Islet of Langerhans (tissue), 1 donor: Measurements from ENCODE around the gene STRA8.

Source experiments
- FAIRE-seq: peaks from one replicate; lab custom pipeline; 2011; peaks lifted over from hg19 to GRCh38; lab: Jason Lieb, UNC

STRA8 gene

GRCh38 chr7:135233570-135233969 is at the start of gene STRA8:
TSS of gene STRA8 (plus strand) at chr7:135233838. CDS start at chr7:135240525, 6,687 bp downstream.
- FAIRE-seq: no peak

- FAIRE-seq: no peak
Measured at GRCh38 chr7:135184254-135184841, 49.3 kb upstream of the STRA8 start.

DNA sequence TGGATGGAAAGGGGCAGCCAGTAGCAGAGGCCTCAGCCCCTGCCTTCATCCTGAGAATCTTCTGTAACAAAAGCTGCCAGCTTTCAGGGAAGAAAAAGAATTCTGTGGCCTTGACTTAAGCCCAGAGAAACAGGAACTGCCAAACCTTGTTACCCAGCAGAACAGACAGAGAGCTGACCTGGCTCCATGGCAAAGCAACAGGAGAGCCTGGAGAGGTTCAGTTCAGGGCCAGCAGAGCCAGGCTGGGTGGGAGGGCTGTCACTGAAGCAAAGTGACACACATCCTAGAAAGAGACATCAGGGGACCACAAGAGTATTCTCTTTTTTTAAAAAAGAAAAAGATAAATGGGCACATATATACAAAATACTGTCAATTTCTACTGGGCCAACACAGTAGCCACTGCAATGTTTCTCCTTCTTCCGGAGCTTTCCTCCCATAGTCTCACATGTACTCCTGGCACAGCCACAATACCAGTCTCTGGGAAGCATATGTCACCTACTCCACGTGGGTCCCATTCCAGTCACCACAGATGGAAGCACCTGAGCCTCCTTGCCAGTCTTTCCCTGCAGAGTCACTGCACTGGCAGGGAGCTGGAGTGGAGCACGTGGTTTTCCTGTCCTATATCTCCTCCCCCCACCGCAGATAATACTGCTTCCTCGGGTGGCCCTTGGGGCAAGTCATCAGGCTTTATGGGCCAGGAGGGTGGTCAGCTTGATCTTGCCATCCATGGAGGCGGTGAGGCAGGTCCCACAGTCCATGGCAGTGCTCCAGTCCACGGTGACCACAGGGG is 48.0 kb upstream of the STRA8 start:
- no peak for FAIRE-seq

DNA sequence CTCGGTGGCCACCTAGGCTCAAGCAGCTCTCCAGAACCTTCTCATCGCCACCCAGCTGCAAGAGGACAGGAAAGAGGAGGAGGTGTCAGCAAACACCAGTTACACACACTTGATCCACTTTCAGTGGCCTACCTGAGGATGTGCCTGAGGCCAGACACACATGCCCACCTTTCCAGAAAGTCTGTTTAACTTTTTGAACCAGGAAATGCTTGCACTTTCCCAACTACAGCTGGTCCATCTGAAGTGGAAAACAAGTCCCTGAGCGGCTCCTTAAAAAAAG is 47.4 kb upstream of the STRA8 start:
- FAIRE-seq: no peak

GRCh38 chr7:135186841-135187253 is 46.8 kb upstream of the STRA8 start:
- FAIRE-seq: no peak

DNA sequence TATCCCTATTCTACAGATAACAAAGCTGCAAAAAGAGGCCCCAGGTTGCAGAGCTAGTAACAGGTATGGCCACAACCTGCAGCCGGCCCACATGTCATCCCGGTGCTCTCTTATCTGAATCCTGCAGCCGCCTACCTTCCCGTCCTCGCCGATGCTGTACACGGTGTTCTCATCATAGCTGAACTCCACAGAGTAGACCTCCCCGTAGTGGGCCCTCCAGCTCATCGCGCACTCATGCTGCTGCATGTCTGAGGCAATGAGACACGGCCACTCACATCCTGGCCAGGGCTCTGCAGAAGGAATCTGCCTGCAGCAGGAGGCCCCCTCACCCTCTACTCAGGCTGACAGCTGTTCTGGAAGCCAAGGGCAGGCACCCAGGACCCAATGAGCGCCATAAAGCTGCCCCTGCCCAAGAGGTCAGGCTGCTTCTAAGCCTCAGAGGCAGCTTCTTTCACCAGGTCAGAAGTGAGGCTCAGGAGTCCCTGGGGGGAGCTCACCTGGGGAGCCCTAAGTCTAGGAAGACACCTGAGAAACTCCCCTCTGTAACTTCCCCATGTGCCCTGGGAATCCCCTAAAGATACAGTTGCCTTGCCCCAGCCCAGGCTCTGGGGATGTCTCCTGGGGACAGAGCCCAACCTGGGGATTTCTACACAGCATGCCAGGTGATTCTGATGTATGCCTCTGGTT is 45.2 kb upstream of the STRA8 start:
- no peak for FAIRE-seq

DNA sequence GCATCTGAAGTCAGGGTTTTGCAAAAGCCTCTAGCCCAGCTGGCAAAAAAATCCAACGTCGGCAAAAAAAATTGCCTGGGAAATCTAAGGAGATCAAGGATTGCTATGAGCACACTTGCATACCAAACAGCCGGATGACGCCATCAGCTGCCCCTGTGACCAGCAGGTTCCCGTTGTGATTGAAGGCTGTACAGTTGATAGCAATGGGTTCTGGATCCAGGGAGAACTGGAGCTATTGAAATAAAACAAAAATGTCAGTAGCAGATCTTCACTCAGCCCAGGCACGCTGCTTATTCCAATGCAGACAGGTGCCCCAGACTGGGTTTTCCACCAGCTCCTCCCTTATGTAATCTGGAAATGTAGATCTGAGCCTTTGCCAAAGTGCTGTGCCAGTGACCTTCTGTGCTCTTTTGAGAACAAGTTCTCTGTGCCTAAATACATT is 44.4 kb upstream of the STRA8 start:
- FAIRE-seq: no peak

DNA sequence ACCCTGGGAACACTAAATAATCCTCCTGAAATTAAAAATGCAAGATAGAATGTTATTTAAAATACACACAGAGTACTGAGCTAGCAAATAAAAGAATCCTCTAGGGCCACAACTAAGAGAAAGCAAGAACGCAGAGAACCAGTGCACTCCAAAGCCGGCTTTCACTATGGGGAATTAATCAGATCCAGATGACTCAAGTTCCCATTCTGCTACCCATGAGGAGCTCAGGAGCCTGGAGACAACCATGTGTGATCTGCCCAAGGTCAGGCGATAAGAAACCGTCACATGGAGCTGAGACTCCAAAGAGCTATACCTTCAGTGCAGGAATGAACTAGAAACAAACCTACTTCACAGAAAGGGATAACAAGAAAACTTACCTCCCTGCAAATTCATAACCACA is 43.7 kb upstream of the STRA8 start:
- no peak for FAIRE-seq

DNA sequence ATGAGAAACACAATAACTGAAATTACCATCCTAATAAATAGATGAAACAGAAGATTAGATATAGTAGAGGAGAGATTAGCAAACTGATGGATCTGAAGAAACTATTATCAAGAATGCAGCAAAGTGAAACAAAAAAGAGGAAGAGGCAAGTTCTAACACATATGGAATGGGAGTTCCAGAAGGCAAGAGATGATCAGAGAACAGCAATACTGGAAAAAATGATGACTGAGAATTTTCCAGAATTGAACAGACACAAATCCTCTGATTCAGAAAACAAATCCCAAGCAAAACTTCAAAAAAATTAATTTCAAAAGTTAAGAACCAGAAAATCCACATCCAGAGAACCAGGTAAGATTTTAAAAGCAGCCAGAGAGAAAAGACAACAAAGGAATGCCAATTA is 42.9 kb upstream of the STRA8 start:
- no peak for FAIRE-seq

- no peak for FAIRE-seq
Measured at GRCh38 chr7:135192914-135193536, 40.6 kb upstream of the STRA8 start.

- FAIRE-seq: no peak
Measured at GRCh38 chr7:135193615-135194081, 40.0 kb upstream of the STRA8 start.

- no peak for FAIRE-seq
Measured at GRCh38 chr7:135194494-135195095, 39.0 kb upstream of the STRA8 start.

GRCh38 chr7:135195156-135195555 is 38.5 kb upstream of the STRA8 start:
- no peak for FAIRE-seq

DNA sequence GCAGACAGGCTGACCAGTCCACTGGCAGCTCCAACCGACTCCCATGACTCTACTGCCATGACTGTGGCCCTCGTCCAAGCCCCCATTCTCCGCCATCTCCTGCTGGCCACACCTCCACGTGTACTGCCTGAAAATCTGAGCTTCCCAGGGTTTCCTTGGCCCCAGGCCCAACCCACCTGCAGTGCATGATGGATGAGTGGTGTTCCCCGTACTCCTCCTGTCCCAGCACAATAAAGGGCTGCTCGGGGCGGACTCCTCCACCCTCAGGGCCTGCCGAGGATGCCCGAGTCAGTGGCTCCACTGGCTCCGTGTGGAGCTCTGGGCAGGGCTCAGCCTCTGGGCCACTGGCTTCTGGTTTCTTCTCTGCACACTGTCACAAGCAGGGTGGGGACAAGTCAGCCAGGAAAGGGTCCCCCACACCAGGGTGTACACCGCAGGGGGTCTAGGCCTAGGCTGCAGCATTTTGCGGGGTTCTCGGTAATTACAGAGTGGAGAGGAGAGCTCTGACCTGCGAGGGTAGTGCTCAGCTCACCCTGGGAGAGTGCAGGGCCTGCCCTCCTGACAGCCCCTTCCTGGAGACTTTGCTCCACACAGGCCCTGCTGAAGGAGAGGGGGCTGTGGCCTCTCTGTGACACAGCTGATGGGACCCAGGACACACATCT is 37.5 kb upstream of the STRA8 start:
- no peak for FAIRE-seq

- no peak for FAIRE-seq
Measured at GRCh38 chr7:135197343-135197742, 36.3 kb upstream of the STRA8 start.

- FAIRE-seq: no peak
Measured at GRCh38 chr7:135197906-135198655, 35.6 kb upstream of the STRA8 start.

DNA sequence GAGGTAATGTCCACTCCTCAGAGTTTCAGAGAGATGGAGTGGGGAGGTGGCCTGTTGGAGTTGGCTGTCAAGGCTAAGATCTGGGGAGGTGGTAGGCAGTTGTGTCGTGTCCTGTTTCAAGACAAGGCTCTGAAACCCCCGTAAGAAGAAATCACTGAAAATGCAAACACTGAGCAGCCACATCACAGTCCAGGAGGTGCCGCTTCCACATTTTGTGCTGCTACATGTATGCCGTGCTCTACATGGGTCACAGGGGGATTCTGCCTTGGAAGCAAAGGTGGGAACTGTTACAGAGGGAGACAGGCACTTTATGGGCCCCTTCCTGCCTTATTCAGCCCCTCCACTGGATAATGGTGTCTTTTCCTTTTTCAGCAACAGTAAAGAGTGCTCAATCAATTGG is 34.2 kb upstream of the STRA8 start:
- FAIRE-seq: no peak

GRCh38 chr7:135200821-135201331 is 32.8 kb upstream of the STRA8 start:
- FAIRE-seq: no peak

GRCh38 chr7:135201350-135201749 is 32.3 kb upstream of the STRA8 start:
- no peak for FAIRE-seq

GRCh38 chr7:135204341-135204749 is 29.3 kb upstream of the STRA8 start:
- no peak for FAIRE-seq

DNA sequence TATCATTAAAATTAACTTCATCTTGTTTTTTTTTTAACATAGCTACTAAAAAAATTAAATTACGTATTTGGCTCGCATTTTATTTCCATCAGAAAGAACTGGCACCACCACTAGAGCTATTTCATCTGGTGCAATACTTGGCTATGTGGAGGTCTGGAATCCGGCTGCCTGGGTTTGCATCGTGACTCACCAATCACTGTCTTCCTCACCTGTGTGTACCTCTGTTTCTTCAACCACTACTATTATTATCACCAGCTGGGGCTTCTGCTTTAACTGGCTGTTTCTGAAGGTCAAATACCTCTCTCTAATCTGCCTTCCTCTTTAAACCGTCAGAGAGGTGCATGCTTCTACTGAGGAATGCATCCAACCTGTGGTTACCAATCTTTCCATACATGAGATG is 28.8 kb upstream of the STRA8 start:
- no peak for FAIRE-seq
